SH-SY5Y (cell line): Measurements from ENCODE around the gene BANF2.

Experiments used
- GATA2 ChIP-seq: IDR thresholded peaks from 2 replicates; pipeline ENCODE4 v1.6.1; 2011; ENCODE audit warnings: mild to moderate bottlenecking, low read depth, low read length
- GATA3 ChIP-seq: IDR thresholded peaks from 2 replicates; pipeline ENCODE4 v1.6.1; 2011; ENCODE audit warnings: low read depth, mild to moderate bottlenecking, low read length, moderate library complexity

GRCh38 chr20:17676378-17676759, 23.4 kb upstream of the BANF2 start:
- TF ChIP-seq GATA2 = no peak
- TF ChIP-seq GATA3 = no peak
